ENCODE measurements around the gene KARS1.

KARS1 gene

GRCh38 chr16:75579281-75579834 is 68.1 kb downstream of the KARS1 start:
- DNase-seq (ENCODE audit: low read depth in 2 of 2), result no peak

GRCh38 chr16:75578725-75579124 is 68.7 kb downstream of the KARS1 start:
- no peak for DNase-seq (ENCODE audit: low read depth in 2 of 2)

- DNase-seq (ENCODE audit: low read depth in 2 of 2), result no peak
Measured at GRCh38 chr16:75578212-75578611, 69.3 kb downstream of the KARS1 start.
